PFSK-1 (cell line): Measurements from ENCODE around the gene PPP4R3A.

Experiments used
- FOXP2 ChIP-seq: optimal IDR thresholded peaks from 2 replicates; pipeline ENCODE3; 2011; ENCODE audit warnings: borderline replicate concordance, control low read depth, inconsistent platforms; ENCODE audit not compliant: insufficient read depth; ENCODE audit errors: extremely low read length, extremely low read depth
- POLR2AphosphoS5 ChIP-seq: IDR thresholded peaks from 2 replicates; pipeline ENCODE4 v1.6.1; 2012; ENCODE audit warnings: low read depth, mild to moderate bottlenecking, control low read depth, low read length, moderate library complexity
- SIN3A ChIP-seq: IDR thresholded peaks from 2 replicates; pipeline ENCODE4 v1.6.1; 2012; ENCODE audit warnings: mild to moderate bottlenecking, low read length, moderate library complexity, borderline replicate concordance; ENCODE audit not compliant: insufficient read depth
- TAF1 ChIP-seq: IDR thresholded peaks from 2 replicates; pipeline ENCODE4 v1.6.1; 2012; ENCODE audit warnings: low read length, control low read depth, borderline replicate concordance; ENCODE audit not compliant: insufficient read depth
- TF ChIP-seq, protein P1 (sequence below), 2 experiments: IDR thresholded peaks; 2 replicates each; pipeline versions ENCODE4 v1.6.1 to v1.8.0; 2011 to 2012; ENCODE audit warnings: low read depth in 2 of 2, low read length in 2 of 2, control low read depth in 1 of 2, inconsistent platforms in 1 of 2, mild to moderate bottlenecking in 1 of 2, moderate library complexity in 1 of 2; ENCODE audit not compliant: insufficient read depth in 1 of 2

Gene PPP4R3A

DNA sequence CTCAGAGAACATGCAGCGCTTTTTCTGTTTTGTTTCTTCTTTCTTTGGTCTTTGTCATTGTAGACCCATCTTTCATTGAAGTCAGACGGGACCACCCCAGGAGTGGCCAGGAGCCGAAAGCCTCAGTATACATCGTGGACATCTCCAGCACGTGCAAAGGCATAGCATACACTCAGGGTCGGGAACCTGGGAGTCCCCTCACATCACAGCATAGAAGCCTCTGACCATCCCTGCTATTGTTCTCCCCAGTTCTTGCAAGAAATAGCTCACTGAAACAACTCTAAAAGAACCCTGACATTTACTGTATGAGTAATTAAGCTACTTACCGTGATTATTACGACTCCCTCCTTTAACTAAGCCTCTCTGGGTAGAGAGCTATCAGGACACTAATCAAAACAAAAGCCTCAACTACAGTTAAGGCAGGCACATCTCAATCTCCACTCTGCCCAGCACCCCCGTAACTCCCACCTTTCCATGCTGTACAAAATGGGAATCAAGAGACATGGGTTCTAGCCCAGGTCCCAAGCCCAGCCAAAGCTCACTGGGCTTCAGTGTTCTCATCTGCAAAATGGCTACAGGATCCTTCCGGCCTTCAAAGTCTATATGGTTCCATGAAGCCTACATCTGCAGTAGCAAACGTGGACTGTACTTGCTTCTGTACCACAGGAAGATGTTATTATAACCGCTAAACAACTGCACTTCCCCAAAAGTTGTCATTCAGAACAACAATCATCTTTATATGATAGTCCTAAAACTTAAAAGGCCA lies 99.2 kb downstream of the PPP4R3A start:
- no peak for TF ChIP-seq POLR2AphosphoS5
- TF ChIP-seq, protein P1, sequence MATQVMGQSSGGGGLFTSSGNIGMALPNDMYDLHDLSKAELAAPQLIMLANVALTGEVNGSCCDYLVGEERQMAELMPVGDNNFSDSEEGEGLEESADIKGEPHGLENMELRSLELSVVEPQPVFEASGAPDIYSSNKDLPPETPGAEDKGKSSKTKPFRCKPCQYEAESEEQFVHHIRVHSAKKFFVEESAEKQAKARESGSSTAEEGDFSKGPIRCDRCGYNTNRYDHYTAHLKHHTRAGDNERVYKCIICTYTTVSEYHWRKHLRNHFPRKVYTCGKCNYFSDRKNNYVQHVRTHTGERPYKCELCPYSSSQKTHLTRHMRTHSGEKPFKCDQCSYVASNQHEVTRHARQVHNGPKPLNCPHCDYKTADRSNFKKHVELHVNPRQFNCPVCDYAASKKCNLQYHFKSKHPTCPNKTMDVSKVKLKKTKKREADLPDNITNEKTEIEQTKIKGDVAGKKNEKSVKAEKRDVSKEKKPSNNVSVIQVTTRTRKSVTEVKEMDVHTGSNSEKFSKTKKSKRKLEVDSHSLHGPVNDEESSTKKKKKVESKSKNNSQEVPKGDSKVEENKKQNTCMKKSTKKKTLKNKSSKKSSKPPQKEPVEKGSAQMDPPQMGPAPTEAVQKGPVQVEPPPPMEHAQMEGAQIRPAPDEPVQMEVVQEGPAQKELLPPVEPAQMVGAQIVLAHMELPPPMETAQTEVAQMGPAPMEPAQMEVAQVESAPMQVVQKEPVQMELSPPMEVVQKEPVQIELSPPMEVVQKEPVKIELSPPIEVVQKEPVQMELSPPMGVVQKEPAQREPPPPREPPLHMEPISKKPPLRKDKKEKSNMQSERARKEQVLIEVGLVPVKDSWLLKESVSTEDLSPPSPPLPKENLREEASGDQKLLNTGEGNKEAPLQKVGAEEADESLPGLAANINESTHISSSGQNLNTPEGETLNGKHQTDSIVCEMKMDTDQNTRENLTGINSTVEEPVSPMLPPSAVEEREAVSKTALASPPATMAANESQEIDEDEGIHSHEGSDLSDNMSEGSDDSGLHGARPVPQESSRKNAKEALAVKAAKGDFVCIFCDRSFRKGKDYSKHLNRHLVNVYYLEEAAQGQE (IDR thresholded peaks at IDR 0.05; ENCODE audit: insufficient read depth in 1 of 2, low read depth in 2 of 2, low read length in 2 of 2) = no peak
- TF ChIP-seq SIN3A = no peak
- no peak for TF ChIP-seq FOXP2
- TF ChIP-seq TAF1 = no peak

- TF ChIP-seq FOXP2 = no peak
- no peak for TF ChIP-seq SIN3A
- TF ChIP-seq TAF1 = no peak
- TF ChIP-seq POLR2AphosphoS5 = no peak
- TF ChIP-seq, protein P1 (IDR thresholded peaks at IDR 0.05; ENCODE audit: insufficient read depth in 1 of 2, low read depth in 2 of 2, low read length in 2 of 2) = no peak
Measured at GRCh38 chr14:91409928-91410718, 100.0 kb downstream of the PPP4R3A start.
